ENCODE measurements around the gene CDH26.

CDH26 gene

DNA sequence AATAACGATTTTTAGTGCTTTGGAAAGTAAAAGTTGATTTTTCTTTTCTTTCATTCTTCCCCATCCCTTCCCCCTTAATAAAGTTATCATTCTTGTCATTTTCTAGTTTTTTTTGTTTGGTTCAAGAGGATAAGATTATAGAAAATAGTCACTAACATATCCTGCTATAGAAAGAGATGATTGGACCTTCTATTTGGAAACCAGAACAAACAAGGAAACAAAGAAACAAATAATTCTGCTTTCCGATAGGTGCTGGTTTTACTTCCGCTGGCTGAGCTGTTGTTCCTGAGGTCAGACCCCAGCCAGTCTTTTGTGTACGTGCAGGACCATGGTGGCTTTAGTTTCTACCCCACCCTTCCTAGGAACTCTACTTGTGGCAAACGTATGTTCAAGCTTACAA lies at the start of gene CDH26:
Gene CDH26, plus strand, starts transcription at position 301 of the 400 bp plus-strand sequence. CDS start 304 bp downstream, outside the sequence.
- H3K27ac ChIP-seq (ENCODE audit: low read length), result no peak within 1 kb of the TSS
- no peaks in the 10 kb centered on the region for H3K79me2 ChIP-seq (ENCODE audit: low read length)
- no peaks in the 10 kb centered on the region for H3K27me3 ChIP-seq (ENCODE audit: low read depth, low read length)
- no peak within 1 kb of the TSS for H3K9ac ChIP-seq (ENCODE audit: low read length)
- H3K4me2 ChIP-seq (ENCODE audit: low read length), result no peak within 1 kb of the TSS
- H4K20me1 ChIP-seq (ENCODE audit: insufficient read depth, low read length), result no peaks in the 10 kb centered on the region
- no peak within 1 kb of the TSS for H2AFZ ChIP-seq (ENCODE audit: low read depth, low read length)
- H3K36me3 ChIP-seq (replicated peaks; ENCODE audit: low read depth, low read length), result no peaks in the 10 kb centered on the region
- H3K9me3 ChIP-seq (ENCODE audit: insufficient read depth, low read length), result no peaks in the 10 kb centered on the region
- TF ChIP-seq CTCF (IDR thresholded peaks at IDR 0.05; ENCODE audit: low read depth, low read length), result no peak
- no peak for TF ChIP-seq EZH2phosphoT487 (IDR thresholded peaks at IDR 0.05; ENCODE audit: low read depth)
- no peak within 1 kb of the TSS for H3K4me3 ChIP-seq (ENCODE audit: low read length)
- H3K4me1 ChIP-seq (ENCODE audit: low read length), result no peaks in the 10 kb centered on the region

GRCh38 chr20:59908855-59909254 lies 49.4 kb upstream of the CDH26 start:
- H3K9me3 ChIP-seq (ENCODE audit: insufficient read depth, low read length), result no peaks in the 10 kb centered on the region
- no peak overlapping the region for H2AFZ ChIP-seq (ENCODE audit: low read depth, low read length)
- H3K27ac ChIP-seq (ENCODE audit: low read length), result no peak overlapping the region
- no peak overlapping the region for H3K9ac ChIP-seq (ENCODE audit: low read length)
- H3K27me3 ChIP-seq (ENCODE audit: low read depth, low read length), result peaks cover 25% of the 10 kb centered on the region
- H3K4me3 ChIP-seq (ENCODE audit: low read length), result no peak overlapping the region
- no peaks in the 10 kb centered on the region for H4K20me1 ChIP-seq (ENCODE audit: insufficient read depth, low read length)
- H3K79me2 ChIP-seq (ENCODE audit: low read length), result no peaks in the 10 kb centered on the region
- peaks cover 5% of the 10 kb centered on the region for H3K4me1 ChIP-seq (ENCODE audit: low read length)
- H3K36me3 ChIP-seq (replicated peaks; ENCODE audit: low read depth, low read length), result no peaks in the 10 kb centered on the region
- TF ChIP-seq CTCF (IDR thresholded peaks at IDR 0.05; ENCODE audit: low read depth, low read length), result no peak
- TF ChIP-seq EZH2phosphoT487 (IDR thresholded peaks at IDR 0.05; ENCODE audit: low read depth), result no peak
- H3K4me2 ChIP-seq (ENCODE audit: low read length), result no peak overlapping the region

DNA sequence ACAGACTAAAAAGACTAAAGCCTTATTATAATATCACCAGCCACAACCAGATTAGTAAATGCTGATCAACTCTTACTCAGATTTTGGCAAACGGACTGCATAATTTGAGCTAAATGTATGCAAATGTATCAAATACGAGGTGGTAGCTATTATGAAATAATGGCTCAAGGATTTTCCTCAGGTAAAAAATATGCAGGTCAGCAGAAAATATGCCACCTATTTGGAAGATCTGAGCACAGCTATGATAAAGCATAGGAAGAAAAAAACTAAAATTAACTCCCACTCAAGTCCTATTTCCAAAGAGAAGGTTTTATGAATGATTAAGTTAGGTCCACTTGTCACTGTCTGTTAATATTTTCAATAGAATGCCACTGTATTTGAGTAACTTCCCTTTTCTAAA lies 47.2 kb upstream of the CDH26 start:
- TF ChIP-seq EZH2phosphoT487 (IDR thresholded peaks at IDR 0.05; ENCODE audit: low read depth), result no peak
- no peak for TF ChIP-seq CTCF (IDR thresholded peaks at IDR 0.05; ENCODE audit: low read depth, low read length)
- no peaks in the 10 kb centered on the region for H3K9me3 ChIP-seq (ENCODE audit: insufficient read depth, low read length)
- H2AFZ ChIP-seq (ENCODE audit: low read depth, low read length), result no peak overlapping the region
- H3K4me1 ChIP-seq (ENCODE audit: low read length), result peaks cover 5% of the 10 kb centered on the region
- no peak overlapping the region for H3K4me3 ChIP-seq (ENCODE audit: low read length)
- no peaks in the 10 kb centered on the region for H3K79me2 ChIP-seq (ENCODE audit: low read length)
- H3K4me2 ChIP-seq (ENCODE audit: low read length), result no peak overlapping the region
- no peaks in the 10 kb centered on the region for H4K20me1 ChIP-seq (ENCODE audit: insufficient read depth, low read length)
- peaks cover 12% of the 10 kb centered on the region for H3K27me3 ChIP-seq (ENCODE audit: low read depth, low read length)
- H3K9ac ChIP-seq (ENCODE audit: low read length), result no peak overlapping the region
- H3K27ac ChIP-seq (ENCODE audit: low read length), result no peak overlapping the region
- no peaks in the 10 kb centered on the region for H3K36me3 ChIP-seq (replicated peaks; ENCODE audit: low read depth, low read length)

GRCh38 chr20:59912609-59913008 lies 45.6 kb upstream of the CDH26 start:
- H2AFZ ChIP-seq (ENCODE audit: low read depth, low read length), result peak overlapping the region; percentile 69
- TF ChIP-seq CTCF (IDR thresholded peaks at IDR 0.05; ENCODE audit: low read depth, low read length) (no peak), EZH2phosphoT487 (IDR thresholded peaks at IDR 0.05; ENCODE audit: low read depth) (no peak)

More at GRCh38 chr20:59912609-59913008, 45.6 kb upstream of the CDH26 start:
- no peak overlapping the region for H3K9ac ChIP-seq (ENCODE audit: low read length)
- H3K36me3 ChIP-seq (replicated peaks; ENCODE audit: low read depth, low read length), result no peaks in the 10 kb centered on the region
- H3K27ac ChIP-seq (ENCODE audit: low read length), result no peak overlapping the region
- peak overlapping the region; percentile 37 for H3K4me2 ChIP-seq (ENCODE audit: low read length)
- no peaks in the 10 kb centered on the region for H4K20me1 ChIP-seq (ENCODE audit: insufficient read depth, low read length)
- H3K4me1 ChIP-seq (ENCODE audit: low read length), result peaks cover 5% of the 10 kb centered on the region
- no peaks in the 10 kb centered on the region for H3K79me2 ChIP-seq (ENCODE audit: low read length)
- no peaks in the 10 kb centered on the region for H3K9me3 ChIP-seq (ENCODE audit: insufficient read depth, low read length)
- peaks cover 8% of the 10 kb centered on the region; the same call in 1 of the 2 replicates for H3K27me3 ChIP-seq (ENCODE audit: low read depth, low read length)
- H3K4me3 ChIP-seq (ENCODE audit: low read length), result no peak overlapping the region
